Ovary (tissue), 9 donors: ENCODE data around the gene CHID1. TPM values are rescaled to one million over a fixed set of nuclear protein-coding genes. Genes with fewer than 3 reads are reported as not detected.

Experiments used
- DNase-seq, 5 donors: peaks; one replicate each; pipeline ENCODE4 v3.0.0-alpha.2; 2019 to 2020
- H3K27ac ChIP-seq, 2 donors: fragments of 200-600 bp; one replicate each; pipeline versions ENCODE4 v1.5.1 to v1.8.0; 2019 to 2022
- H3K27me3 ChIP-seq: fragments of 200-600 bp; one replicate; pipeline ENCODE4 v1.8.0; 2022
- H3K36me3 ChIP-seq: fragments of 200-600 bp; sonication (generic); one replicate; pipeline ENCODE4 v1.5.1; 2019
- H3K4me1 ChIP-seq: one replicate; pipeline ENCODE4 v1.8.1; 2013; ENCODE audit warnings: mild to moderate bottlenecking, moderate library complexity; ENCODE audit not compliant: insufficient read depth
- H3K4me3 ChIP-seq: fragments of 200-600 bp; sonication (generic); one replicate; pipeline ENCODE4 v1.5.1; 2017
- H3K9me3 ChIP-seq, 2 donors: fragments of 200-600 bp in 1 of 2; sonication (generic) in 1 of 2; one replicate each; pipeline versions ENCODE4 v1.5.1 to v1.8.1; 2013 to 2019; ENCODE audit warnings: mild to moderate bottlenecking in 1 of 2, moderate library complexity in 1 of 2
- CTCF ChIP-seq, 3 donors: fragments of 450-650 bp in 2 of 3; fragments of 200-600 bp in 1 of 3; IDR thresholded peaks; one replicate each; pipeline versions ENCODE4 v1.5.1 to v1.8.0; 2016 to 2022; ENCODE audit warnings: antibody characterized with exemption in 3 of 3, mild to moderate bottlenecking in 1 of 3
- EP300 ChIP-seq: sonication (generic); formaldehyde crosslinking; IDR thresholded peaks from one replicate; pipeline ENCODE4 v1.6.1; 2017; ENCODE audit warnings: antibody characterized with exemption
- POLR2A ChIP-seq: fragments of 450-650 bp; IDR thresholded peaks from one replicate; pipeline ENCODE4 v1.6.1; 2017; ENCODE audit warnings: antibody characterized with exemption, mild to moderate bottlenecking, moderate library complexity
- WGBS, 3 donors: extraction: QIAGEN DNeasy Blood & Tissue Kit in 1 of 3; methylation state at CpG; one replicate each; pipeline versions ENCODE4 v1.1.5 to v1.1.7; 2013 to 2017; 5-methylcytosine and 5-hydroxymethylcytosine counted together
- intact Hi-C, 4 donors: fragments of 100-400 bp; cut with DNase I; formaldehyde crosslinking; loops; one replicate each; pipeline versions ENCODE4 v1.11.0 to v1.15.1; 2022 to 2023
- polyA plus RNA-seq, 2 donors: library from polyadenylated mRNA; stranded (reverse); fragments of 200-250 nt in 1 of 2; fragments of 350-450 nt in 1 of 2; fragmentation: Illumina TruSeq in 1 of 2; extraction: RNeasy Lipid Tissue Mini Kit (QIAGEN cat#74804) in 1 of 2; gene quantifications; one replicate each; pipeline ENCODE4 v1.2.3, GENCODE V29; 2013 to 2014
- total RNA-seq, 7 donors: library from RNA; depleted of rRNA in 2 of 7; stranded (reverse); fragments of >200 nt in 2 of 7; fragmentation: NEBNext Ultra II Directional in 3 of 7; extraction: Animal tissue kit (Norgen Biotek cat#: 25700) in 3 of 7; gene quantifications; one replicate each; pipeline versions ENCODE4 v1.1.0 to v1.2.4, GENCODE V29; 2016 to 2023
- donor health status: DM: no; HTN: no; CAD: no; lungs with moderate emphysema.
- donor health status: DM: no; HTN: no; CAD: no.
- donor health status: Bipolar disorder and iron deficiency.
- donor health status: DM: yes; HTN: yes; CAD: no.
- donor health status: DM: no; HTN: no; CAD: no.
- donor health status: DM: yes; HTN: yes; CAD: no.

CHID1 gene
- total and polyA plus RNA-seq, 9 donors = 41.0 to 90.7 (median 70.6) TPM

DNA sequence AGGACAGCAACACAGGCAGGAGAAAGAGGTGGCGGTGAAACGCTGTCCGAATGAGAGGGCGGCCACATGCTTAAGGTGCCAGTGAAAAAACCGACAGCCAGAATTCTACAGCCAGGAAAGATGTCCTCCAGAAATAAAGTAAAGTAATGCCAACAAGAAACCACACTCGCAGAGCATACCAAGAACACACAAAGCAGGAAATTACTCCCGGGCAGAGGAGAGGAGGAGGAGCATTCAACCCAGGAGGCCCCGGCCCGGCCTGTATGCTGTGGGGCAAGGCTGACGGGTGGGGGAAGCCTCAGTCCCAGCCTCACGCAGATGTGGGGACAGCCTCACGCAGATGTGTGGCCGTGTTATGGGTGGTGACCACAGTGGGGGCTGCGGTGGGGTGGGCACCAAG is 28.0 kb downstream of the CHID1 start:
- intact Hi-C loops = loop anchor here in 1 of 4 donors (5.0 kb wide), 1 partner anchor 1420 kb away; the partner anchor contains the start of genes C11orf21 and TSPAN32
- H3K27me3 ChIP-seq = no peaks in the 10 kb centered on the region
- no peak for DNase-seq
- 79 to 89% (median 89%) methylated on average over 14 of the region's 14 CpGs for WGBS, 3 donors
- no peaks in the 10 kb centered on the region for H3K9me3 ChIP-seq
- H3K36me3 ChIP-seq = no peaks in the 10 kb centered on the region
- no peak for TF ChIP-seq CTCF (IDR thresholded peaks at IDR 0.05)
- no peaks in the 10 kb centered on the region for H3K4me1 ChIP-seq
- no peak overlapping the region for H3K27ac ChIP-seq
- H3K4me3 ChIP-seq = no peak overlapping the region

DNA sequence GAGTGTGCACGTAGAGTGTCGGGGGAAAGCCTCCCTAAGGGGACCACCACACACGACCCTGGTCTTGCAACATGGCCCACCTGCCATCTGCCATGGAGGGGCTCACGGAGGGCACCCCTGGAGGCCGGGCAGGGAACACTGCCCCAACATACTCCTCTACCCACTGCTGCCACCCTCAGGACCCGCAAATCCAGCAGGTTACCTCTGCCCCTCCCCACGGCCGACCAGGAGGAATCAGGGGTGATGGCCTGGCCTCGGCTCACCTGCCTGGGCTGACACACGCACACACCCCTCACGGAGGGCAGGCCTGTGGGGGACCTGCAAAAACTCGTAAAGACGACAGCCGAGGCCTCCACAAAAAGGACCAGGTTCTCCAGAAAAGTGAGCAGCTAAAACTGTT is 30.2 kb downstream of the CHID1 start:
- Histone ChIP-seq H3K4me3 (no peak overlapping the region), H3K27me3 (no peaks in the 10 kb centered on the region), H3K4me1 (peaks cover 4% of the 10 kb centered on the region), H3K27ac (no peak overlapping the region), H3K9me3 (no peaks in the 10 kb centered on the region), H3K36me3 (no peaks in the 10 kb centered on the region)
- 85 to 92% (median 91%) methylated on average over 14 of the region's 14 CpGs for WGBS, 3 donors
- intact Hi-C loops = loop anchor here in 1 of 4 donors (5.0 kb wide), 1 partner anchor 1422 kb away; the partner anchor contains the start of genes C11orf21 and TSPAN32
- DNase-seq = no peak
- no peak for TF ChIP-seq CTCF (IDR thresholded peaks at IDR 0.05)
- TF ChIP-seq POLR2A = no peak
- no peak for TF ChIP-seq EP300

- no peaks in the 10 kb centered on the region for H3K27me3 ChIP-seq
- no peaks in the 10 kb centered on the region for H3K36me3 ChIP-seq
- intact Hi-C loops = no loop called here
- H3K27ac ChIP-seq = no peak overlapping the region
- no peaks in the 10 kb centered on the region for H3K9me3 ChIP-seq
- WGBS, 3 donors = 86 to 96% (median 91%) methylated on average over 11 of the region's 11 CpGs
- no peak overlapping the region for H3K4me3 ChIP-seq
- H3K4me1 ChIP-seq = peaks cover 10% of the 10 kb centered on the region
- no peak for TF ChIP-seq EP300
- DNase-seq = no peak
Measured at GRCh38 chr11:877565-877964, 33.0 kb downstream of the CHID1 start.

- Histone ChIP-seq H3K4me1 (peaks cover 10% of the 10 kb centered on the region), H3K36me3 (no peaks in the 10 kb centered on the region), H3K4me3 (no peak overlapping the region), H3K9me3 (no peaks in the 10 kb centered on the region), H3K27me3 (no peaks in the 10 kb centered on the region), H3K27ac (no peak overlapping the region)
- peak in 2 of 5 donors; percentile 43 to 68 for DNase-seq
- TF ChIP-seq POLR2A (no peak), CTCF (IDR thresholded peaks at IDR 0.05) (no peak), EP300 (no peak)
- WGBS, 3 donors = 27 to 65% (median 60%) methylated on average over 12 of the region's 12 CpGs
- intact Hi-C loops = no loop called here
Measured at GRCh38 chr11:876545-876944, 34.1 kb downstream of the CHID1 start.

GRCh38 chr11:875769-876301 is 34.8 kb downstream of the CHID1 start:
- 85 to 91% (median 87%) methylated on average over 21 of the region's 21 CpGs for WGBS, 3 donors
- intact Hi-C loops = no loop called here
- H3K27ac ChIP-seq = no peak overlapping the region
- H3K36me3 ChIP-seq = no peaks in the 10 kb centered on the region
- peaks cover 10% of the 10 kb centered on the region for H3K4me1 ChIP-seq
- H3K4me3 ChIP-seq = no peak overlapping the region
- DNase-seq = no peak
- no peak for TF ChIP-seq EP300
- TF ChIP-seq CTCF (IDR thresholded peaks at IDR 0.05) = no peak
- no peak for TF ChIP-seq POLR2A
- H3K9me3 ChIP-seq = no peaks in the 10 kb centered on the region
- H3K27me3 ChIP-seq = no peaks in the 10 kb centered on the region
